Fibroblast of skin of left biceps (primary cell): ENCODE data around the gene C22orf31.
"Not testable (repeated sequence)": the region's sequence is repeated elsewhere in the genome, so short reads cannot be mapped to it uniquely, and the experiment has no call there.

Experiments used
- DNase-seq, 2 experiments: peaks; one replicate each; pipeline ENCODE4 v3.0.0-alpha.2; 2013; ENCODE audit warnings: low read depth in 2 of 2

The C22orf31 gene

GRCh38 chr22:29061773-29062172 is at the start of gene C22orf31:
C22orf31 (minus strand) TSS chr22:29061831; CDS start chr22:29061792, 39 bp downstream.
- no peak for DNase-seq

GRCh38 chr22:29110946-29111345 is 49.3 kb upstream of the C22orf31 start:
- DNase-seq, result no peak

- DNase-seq, result no peak
Observed at GRCh38 chr22:29109822-29110221, 48.2 kb upstream of the C22orf31 start.

- no peak for DNase-seq
Observed at GRCh38 chr22:29108137-29108536, 46.5 kb upstream of the C22orf31 start.

- DNase-seq, result no peak
Observed at GRCh38 chr22:29106839-29107238, 45.2 kb upstream of the C22orf31 start.

- DNase-seq, result no peak
Observed at GRCh38 chr22:29105468-29105867, 43.8 kb upstream of the C22orf31 start.

- no peak for DNase-seq
Observed at GRCh38 chr22:29103121-29103520, 41.5 kb upstream of the C22orf31 start.

- no peak for DNase-seq
Observed at GRCh38 chr22:29102300-29102699, 40.7 kb upstream of the C22orf31 start.

- DNase-seq, result no peak
Observed at GRCh38 chr22:29098296-29098695, 36.7 kb upstream of the C22orf31 start.

GRCh38 chr22:29096736-29097669 is 35.4 kb upstream of the C22orf31 start:
- DNase-seq, result no peak

- no peak for DNase-seq
Observed at GRCh38 chr22:29095459-29095858, 33.8 kb upstream of the C22orf31 start.

- peak; percentile 80 to 83 for DNase-seq
Observed at GRCh38 chr22:29093501-29094300, 32.1 kb upstream of the C22orf31 start.

- DNase-seq, result no peak
Observed at GRCh38 chr22:29093030-29093429, 31.4 kb upstream of the C22orf31 start.

- no peak for DNase-seq
Observed at GRCh38 chr22:29092243-29092642, 30.6 kb upstream of the C22orf31 start.

- DNase-seq, result no peak
Observed at GRCh38 chr22:29090039-29090438, 28.4 kb upstream of the C22orf31 start.

- DNase-seq, result no peak
Observed at GRCh38 chr22:29089507-29089906, 27.9 kb upstream of the C22orf31 start.

GRCh38 chr22:29088809-29089208 is 27.2 kb upstream of the C22orf31 start:
- DNase-seq, result no peak

GRCh38 chr22:29087012-29087411 is 25.4 kb upstream of the C22orf31 start:
- DNase-seq, result no peak

- DNase-seq, result no peak
Observed at GRCh38 chr22:29083933-29084591, 22.4 kb upstream of the C22orf31 start.

GRCh38 chr22:29083576-29083932 is 21.9 kb upstream of the C22orf31 start:
- DNase-seq, result not testable (repeated sequence)

- DNase-seq, result no peak
Observed at GRCh38 chr22:29082826-29083545, 21.4 kb upstream of the C22orf31 start.
